ENCODE data around the gene UBAC2.

Gene UBAC2

GRCh38 chr13:99335603-99336002 is 134.9 kb downstream of the UBAC2 start:
- TF ChIP-seq CTCF (IDR thresholded peaks at IDR 0.05; ENCODE audit: control insufficient read depth, insufficient read depth, low read depth, low read length, missing control alignments) = no peak
- no peak for DNase-seq (ENCODE audit: low read depth)

GRCh38 chr13:99339230-99339721 is 138.6 kb downstream of the UBAC2 start:
- no peak for TF ChIP-seq CTCF (IDR thresholded peaks at IDR 0.05; ENCODE audit: control insufficient read depth, insufficient read depth, low read depth, low read length, missing control alignments)
- DNase-seq (ENCODE audit: low read depth) = no peak

More at GRCh38 chr13:99335603-99336002, 134.9 kb downstream of the UBAC2 start:
- no peak overlapping the region for H3K4me3 ChIP-seq (ENCODE audit: control insufficient read depth, low read depth, low read length)

GRCh38 chr13:99339736-99340397 is 139.2 kb downstream of the UBAC2 start:
- TF ChIP-seq CTCF (IDR thresholded peaks at IDR 0.05; ENCODE audit: control insufficient read depth, insufficient read depth, low read depth, low read length, missing control alignments) = no peak
- no peak overlapping the region for H3K4me3 ChIP-seq (ENCODE audit: control insufficient read depth, low read depth, low read length)
- DNase-seq (ENCODE audit: low read depth) = no peak

More at GRCh38 chr13:99339230-99339721, 138.6 kb downstream of the UBAC2 start:
- no peak overlapping the region for H3K4me3 ChIP-seq (ENCODE audit: control insufficient read depth, low read depth, low read length)

DNA sequence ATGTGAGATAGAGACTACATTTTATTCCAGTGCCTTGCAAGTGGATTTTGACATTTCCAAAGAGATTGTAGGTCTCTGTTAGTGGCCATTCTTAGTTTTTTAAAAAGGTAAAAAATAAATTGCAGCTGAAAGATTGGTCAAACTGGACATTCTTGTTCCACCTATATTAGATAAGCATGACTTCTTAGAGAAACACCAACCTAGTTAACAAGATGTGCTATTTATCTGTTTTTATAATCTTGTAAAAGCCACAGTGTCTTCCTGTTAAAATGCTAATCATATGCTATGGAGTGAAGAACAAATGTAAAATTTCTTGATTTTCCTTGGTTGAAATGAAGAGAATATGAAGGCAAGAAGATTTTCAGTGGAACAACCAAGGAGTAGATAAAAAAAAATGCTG is 140.0 kb downstream of the UBAC2 start:
- H3K4me3 ChIP-seq (ENCODE audit: control insufficient read depth, low read depth, low read length) = no peak overlapping the region
- TF ChIP-seq CTCF (IDR thresholded peaks at IDR 0.05; ENCODE audit: control insufficient read depth, insufficient read depth, low read depth, low read length, missing control alignments) = no peak
- no peak for DNase-seq (ENCODE audit: low read depth)

- H3K4me3 ChIP-seq (ENCODE audit: control insufficient read depth, low read depth, low read length) = no peak overlapping the region
- TF ChIP-seq CTCF (IDR thresholded peaks at IDR 0.05; ENCODE audit: control insufficient read depth, insufficient read depth, low read depth, low read length, missing control alignments) = no peak
- DNase-seq (ENCODE audit: low read depth) = no peak
These were observed 141.5 kb downstream of the UBAC2 start for GRCh38 chr13:99341969-99342722.

- TF ChIP-seq CTCF (IDR thresholded peaks at IDR 0.05; ENCODE audit: control insufficient read depth, insufficient read depth, low read depth, low read length, missing control alignments) = no peak
- DNase-seq (ENCODE audit: low read depth) = no peak
- no peak overlapping the region for H3K4me3 ChIP-seq (ENCODE audit: control insufficient read depth, low read depth, low read length)
These were observed 142.2 kb downstream of the UBAC2 start for GRCh38 chr13:99342723-99343315.

Data from AG09309 (cell line).